Endothelial cell (in vitro differentiated cells): ENCODE data around the gene OR2H2. TPM values are rescaled to one million over a fixed set of nuclear protein-coding genes. Genes with fewer than 3 reads are reported as not detected.
A peak's percentile ranks its signal among the peaks of the same experiment; 100 is the strongest.

Experiments
- DNase-seq: peaks from one replicate; pipeline ENCODE4 v3.0.0; 2021; ENCODE audit warnings: low spot score
- H3K27ac Mint-ChIP-seq: one replicate; pipeline ENCODE4 v1.8.0; 2021; ENCODE audit warnings: mixed read lengths, inconsistent platforms; ENCODE audit not compliant: unreplicated experiment
- H3K27me3 Mint-ChIP-seq: one replicate; pipeline ENCODE4 v1.8.0; 2021; ENCODE audit warnings: mild to moderate bottlenecking, moderate library complexity, mixed read lengths, inconsistent platforms; ENCODE audit not compliant: unreplicated experiment
- H3K36me3 Mint-ChIP-seq: one replicate; pipeline ENCODE4 v1.8.0; 2021; ENCODE audit warnings: mild to moderate bottlenecking, low read depth, mixed read lengths, inconsistent platforms; ENCODE audit not compliant: unreplicated experiment
- H3K4me1 Mint-ChIP-seq: one replicate; pipeline ENCODE4 v1.8.0; 2021; ENCODE audit warnings: mild to moderate bottlenecking, mixed read lengths, inconsistent platforms; ENCODE audit not compliant: unreplicated experiment
- H3K4me3 Mint-ChIP-seq: one replicate; pipeline ENCODE4 v1.8.0; 2021; ENCODE audit warnings: mild to moderate bottlenecking, mixed read lengths, inconsistent platforms; ENCODE audit not compliant: unreplicated experiment
- H3K9me3 Mint-ChIP-seq: one replicate; pipeline ENCODE4 v1.8.0; 2021; ENCODE audit warnings: mixed read lengths, inconsistent platforms; ENCODE audit not compliant: unreplicated experiment
- total RNA-seq: library from RNA; stranded (reverse); fragmentation: NEBNext Ultra II Directional; extraction: Animal tissue kit (Norgen Biotek cat#: 25700); gene quantifications from one replicate; pipeline ENCODE4 v1.2.1, GENCODE V29; 2021; ENCODE audit not compliant: unreplicated experiment
- TF ChIP-seq, protein P1 (sequence below): fragments of 200-600 bp; sonication (generic); IDR thresholded peaks from one replicate; pipeline ENCODE4 v1.5.0; 2021; ENCODE audit warnings: antibody characterized with exemption; ENCODE audit not compliant: unreplicated experiment

OR2H2 gene
- total RNA-seq, 1 donor from 2014 or later, result not detected

GRCh38 chr6:29631209-29631810 is 46.4 kb downstream of the OR2H2 start:
- peaks cover 54% of the 10 kb centered on the region for H3K4me1 Mint-ChIP-seq
- H3K9me3 Mint-ChIP-seq, result no peaks in the 10 kb centered on the region
- TF ChIP-seq, protein P1, sequence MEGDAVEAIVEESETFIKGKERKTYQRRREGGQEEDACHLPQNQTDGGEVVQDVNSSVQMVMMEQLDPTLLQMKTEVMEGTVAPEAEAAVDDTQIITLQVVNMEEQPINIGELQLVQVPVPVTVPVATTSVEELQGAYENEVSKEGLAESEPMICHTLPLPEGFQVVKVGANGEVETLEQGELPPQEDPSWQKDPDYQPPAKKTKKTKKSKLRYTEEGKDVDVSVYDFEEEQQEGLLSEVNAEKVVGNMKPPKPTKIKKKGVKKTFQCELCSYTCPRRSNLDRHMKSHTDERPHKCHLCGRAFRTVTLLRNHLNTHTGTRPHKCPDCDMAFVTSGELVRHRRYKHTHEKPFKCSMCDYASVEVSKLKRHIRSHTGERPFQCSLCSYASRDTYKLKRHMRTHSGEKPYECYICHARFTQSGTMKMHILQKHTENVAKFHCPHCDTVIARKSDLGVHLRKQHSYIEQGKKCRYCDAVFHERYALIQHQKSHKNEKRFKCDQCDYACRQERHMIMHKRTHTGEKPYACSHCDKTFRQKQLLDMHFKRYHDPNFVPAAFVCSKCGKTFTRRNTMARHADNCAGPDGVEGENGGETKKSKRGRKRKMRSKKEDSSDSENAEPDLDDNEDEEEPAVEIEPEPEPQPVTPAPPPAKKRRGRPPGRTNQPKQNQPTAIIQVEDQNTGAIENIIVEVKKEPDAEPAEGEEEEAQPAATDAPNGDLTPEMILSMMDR, result no peak
- H3K27me3 Mint-ChIP-seq, result peaks cover 12% of the 10 kb centered on the region
- peaks cover 16% of the 10 kb centered on the region for H3K36me3 Mint-ChIP-seq
- peak overlapping the region; percentile 74 for H3K27ac Mint-ChIP-seq
- peak; percentile 50 for DNase-seq
- H3K4me3 Mint-ChIP-seq, result peak overlapping the region; percentile 99

GRCh38 chr6:29631860-29632731 is 47.2 kb downstream of the OR2H2 start:
- peaks cover 10% of the 10 kb centered on the region for H3K36me3 Mint-ChIP-seq
- peak overlapping the region; percentile 99 for H3K4me3 Mint-ChIP-seq
- peak; percentile 58 for DNase-seq
- peaks cover 46% of the 10 kb centered on the region for H3K4me1 Mint-ChIP-seq
- no peaks in the 10 kb centered on the region for H3K9me3 Mint-ChIP-seq
- peak overlapping the region; percentile 74 for H3K27ac Mint-ChIP-seq
- peaks cover 6% of the 10 kb centered on the region for H3K27me3 Mint-ChIP-seq
- TF ChIP-seq, protein P1, result no peak

DNA sequence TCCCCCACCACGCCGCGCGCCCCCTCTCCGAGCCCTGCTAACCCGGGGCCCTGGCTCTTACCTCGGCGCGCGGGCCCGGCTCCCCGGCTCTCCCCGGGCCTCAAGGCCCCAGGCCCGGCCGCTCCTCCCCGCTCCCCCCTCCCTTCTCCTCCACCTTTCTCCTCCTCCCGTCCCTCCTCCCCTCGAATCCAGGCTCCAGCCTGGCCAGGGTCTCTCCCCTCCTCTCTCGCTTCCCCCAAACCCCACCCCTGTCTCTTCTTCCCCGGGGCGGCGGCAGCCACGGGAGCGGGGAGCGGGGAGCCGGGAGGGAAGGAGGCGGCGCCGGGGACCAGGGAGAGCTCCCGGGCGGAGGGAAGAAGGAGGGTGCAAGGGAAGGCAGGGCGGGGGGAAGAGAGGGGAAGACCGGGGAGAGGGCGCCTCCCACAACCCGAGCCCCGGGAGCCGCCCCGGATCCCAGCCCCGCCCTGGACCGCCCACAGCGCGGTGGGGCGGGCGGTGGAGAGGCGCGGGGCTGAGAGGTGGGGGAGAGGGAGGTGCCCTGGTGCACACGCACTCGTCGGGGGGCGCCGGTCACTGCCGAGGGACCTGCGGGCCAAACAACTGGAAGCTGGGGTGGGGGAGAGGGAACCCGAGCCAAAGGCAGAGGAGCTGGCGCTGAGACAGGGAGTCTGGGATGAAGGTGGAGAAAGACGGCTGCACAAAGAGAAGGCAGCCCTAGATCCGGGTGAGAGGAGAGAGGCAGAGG is 48.0 kb downstream of the OR2H2 start, which contains the start of gene GABBR1:
Gene GABBR1 (minus strand): TSS at position 395 of the 745 bp plus-strand sequence. CDS start 798 bp downstream, outside the sequence.
- TF ChIP-seq, protein P1, result no peak
- Mint-ChIP-seq H3K27ac (peak within 1 kb of the TSS; percentile 74), H3K27me3 (peaks cover 6% of the 10 kb centered on the region), H3K36me3 (peaks cover 10% of the 10 kb centered on the region), H3K9me3 (no peaks in the 10 kb centered on the region), H3K4me1 (peaks cover 45% of the 10 kb centered on the region), H3K4me3 (peak within 1 kb of the TSS; percentile 99)
- DNase-seq, result peak; percentile 67

DNA sequence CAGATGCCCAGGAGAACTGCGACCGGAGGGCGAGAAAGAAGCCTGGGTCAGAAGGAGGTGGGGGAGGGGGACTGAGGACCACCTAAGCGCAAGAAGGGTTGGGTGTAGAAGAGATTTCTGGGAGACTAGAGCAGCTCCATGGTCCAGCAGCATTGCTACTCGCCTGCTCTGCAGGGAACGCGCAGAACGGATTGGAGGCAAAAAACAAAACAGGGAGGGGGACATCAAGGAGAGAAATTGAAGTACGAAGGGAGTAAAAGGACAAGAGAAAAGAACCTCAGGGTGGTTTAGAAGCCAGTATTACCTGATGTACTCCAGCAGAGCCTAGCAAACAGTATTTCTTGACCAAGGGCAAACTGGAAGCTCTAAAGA is 48.6 kb downstream of the OR2H2 start:
- Mint-ChIP-seq H3K4me3 (peak overlapping the region; percentile 90), H3K27ac (no peak overlapping the region), H3K9me3 (no peaks in the 10 kb centered on the region), H3K4me1 (peaks cover 42% of the 10 kb centered on the region), H3K27me3 (peaks cover 6% of the 10 kb centered on the region), H3K36me3 (peaks cover 10% of the 10 kb centered on the region)
- no peak for DNase-seq
- TF ChIP-seq, protein P1, result no peak
